Measurements from ENCODE around the gene SFMBT1.

- TF ChIP-seq CTCF (IDR thresholded peaks at IDR 0.05; ENCODE audit: borderline replicate concordance, extremely low read depth, low read length, poor library complexity, severe bottlenecking) = no peak
- no peak for TF ChIP-seq EZH2 (IDR thresholded peaks at IDR 0.05; ENCODE audit: borderline replicate concordance, low read depth, low read length, severe bottlenecking)
Measured at GRCh38 chr3:52967398-52967797, 78.5 kb downstream of the SFMBT1 start.

Data from DND-41 (cell line).